GM12878 (cell line): ENCODE results near the gene LTBP2. TPM values are rescaled to one million over a fixed set of nuclear protein-coding genes. Genes with fewer than 3 reads are reported as not detected.

ENCODE experiments used
- ATAC-seq: fragments of 200-7000 bp; cut with Tn5 transposase; 3 replicates; pipeline ENCODE4 v1.9.1; 2020; ENCODE audit warnings: mild to moderate bottlenecking, moderate library complexity
- BruUV-seq: library from RNA; stranded (reverse); fragments of 400-500 nt; replicated peaks from 2 replicates; lab custom pipeline; 2021; lab: Mats Ljungman, UMichigan
- CTCF ChIA-PET: fragments of 300-600 bp; sonication (Branson Sonifier 250); formaldehyde crosslinking; extraction: SDS; loops from one replicate; lab custom pipeline; 2021; ENCODE audit warnings: inconsistent platforms; lab: Yijun Ruan, JAX
- POLR2A ChIA-PET: fragments of 350-600 bp; formaldehyde crosslinking; extraction: SDS; loops from one replicate; lab custom pipeline; 2021; ENCODE audit warnings: inconsistent platforms; lab: Charles Lee
- RAD21 ChIA-PET: fragments of 300-600 bp; sonication (Branson Sonifier 250); formaldehyde crosslinking; loops from one replicate; lab custom pipeline; 2023; ENCODE audit warnings: antibody characterized with exemption; ENCODE audit not compliant: unreplicated experiment; lab: Charles Lee
- SMC1A ChIA-PET: fragments of 300-600 bp; sonication (Branson Sonifier 250); formaldehyde crosslinking; loops from one replicate; lab custom pipeline; 2023; ENCODE audit not compliant: unreplicated experiment, uncharacterized antibody; lab: Charles Lee
- DNase-seq: peaks from one replicate; pipeline ENCODE4 v3.0.0-alpha.2; 2011; ENCODE audit warnings: low read depth, low spot score
- FAIRE-seq: peaks from 3 replicates; lab custom pipeline; 2011; peaks lifted over from hg19 to GRCh38; lab: Jason Lieb, UNC
- H2AFZ ChIP-seq: 2 replicates; pipeline ENCODE4 v1.6.0; 2011; ENCODE audit warnings: low read depth, low read length, control low read depth; ENCODE audit not compliant: control insufficient read depth
- H3K27ac ChIP-seq: 2 replicates; pipeline ENCODE4 v1.5.1; 2011; ENCODE audit warnings: control low read depth; ENCODE audit not compliant: control insufficient read depth, insufficient read depth
- H3K27me3 ChIP-seq, 2 experiments: replicated peaks in 1 of 2; 2 replicates each; pipeline versions ENCODE4 v1.6.0 to v1.6.1; 2011; ENCODE audit warnings: low read length in 1 of 2; ENCODE audit not compliant: control insufficient read depth in 2 of 2, insufficient read depth in 2 of 2
- H3K36me3 ChIP-seq, 2 experiments: 2 replicates each; pipeline ENCODE4 v1.5.1; 2011; ENCODE audit warnings: low read length in 1 of 2; ENCODE audit not compliant: control insufficient read depth in 2 of 2, insufficient read depth in 2 of 2
- H3K4me1 ChIP-seq: 2 replicates; pipeline ENCODE4 v1.6.1; 2011; ENCODE audit warnings: mild to moderate bottlenecking, low read length, moderate library complexity, mixed read lengths; ENCODE audit not compliant: control insufficient read depth, insufficient read depth
- H3K4me2 ChIP-seq: 2 replicates; pipeline ENCODE4 v1.6.0; 2011; ENCODE audit warnings: control low read depth; ENCODE audit not compliant: control insufficient read depth, insufficient read depth
- H3K4me3 ChIP-seq: fragments of 200-600 bp; sonication (generic); 2 replicates; pipeline ENCODE4 v1.5.1; 2016
- H3K79me2 ChIP-seq: 2 replicates; pipeline ENCODE4 v1.6.0; 2011; ENCODE audit warnings: low read length; ENCODE audit not compliant: control insufficient read depth, insufficient read depth
- H3K9ac ChIP-seq: 2 replicates; pipeline ENCODE4 v1.8.0; 2011; ENCODE audit warnings: low read length, control low read depth, mixed read lengths; ENCODE audit not compliant: control insufficient read depth, insufficient read depth
- H3K9me3 ChIP-seq: replicated peaks from 3 replicates; pipeline ENCODE4 v1.5.1; 2011; ENCODE audit warnings: mild to moderate bottlenecking, low read length; ENCODE audit not compliant: control insufficient read depth, insufficient read depth
- H4K20me1 ChIP-seq: 2 replicates; pipeline ENCODE4 v1.6.0; 2011; ENCODE audit not compliant: control insufficient read depth, insufficient read depth
- CBFB ChIP-seq: IDR thresholded peaks from 2 replicates; pipeline ENCODE4 v1.6.1; 2016; ENCODE audit warnings: antibody characterized with exemption, low read depth
- CBX5 ChIP-seq: sonication (generic); IDR thresholded peaks from 2 replicates; pipeline ENCODE4 v1.6.1; 2016; ENCODE audit warnings: low read depth, moderate library complexity, mild to moderate bottlenecking, inconsistent platforms
- ETV6 ChIP-seq, 2 experiments: fragments of 450-650 bp in 1 of 2; IDR thresholded peaks in 1 of 2; conservative IDR thresholded peaks in 1 of 2; 2 replicates each; pipeline ENCODE4 v1.6.1; 2014; ENCODE audit warnings: antibody characterized with exemption in 1 of 2, borderline replicate concordance in 1 of 2, low read depth in 1 of 2, mild to moderate bottlenecking in 1 of 2, moderate library complexity in 1 of 2
- KDM1A ChIP-seq: fragments of 200-600 bp; sonication (generic); IDR thresholded peaks from 2 replicates; pipeline ENCODE4 v1.6.1; 2016; ENCODE audit warnings: borderline replicate concordance
- MTA3 ChIP-seq: IDR thresholded peaks from 2 replicates; pipeline ENCODE4 v1.6.1; 2012; ENCODE audit warnings: low read length, inconsistent platforms, borderline replicate concordance
- NR2C2 ChIP-seq: IDR thresholded peaks from 2 replicates; pipeline ENCODE4 v1.6.1; 2011; ENCODE audit warnings: borderline replicate concordance, low read depth; ENCODE audit not compliant: control insufficient read depth, insufficient read length
- POLR2AphosphoS5 ChIP-seq: IDR thresholded peaks from 2 replicates; pipeline ENCODE4 v1.6.1; 2011; ENCODE audit warnings: mild to moderate bottlenecking, low read length, inconsistent platforms
- RFX5 ChIP-seq: IDR thresholded peaks from 2 replicates; pipeline ENCODE4 v1.6.1; 2011; ENCODE audit warnings: low read depth, low read length, improper control_type of control experiment
- SREBF2 ChIP-seq: IDR thresholded peaks from 2 replicates; pipeline ENCODE4 v1.6.1; 2012; ENCODE audit warnings: mild to moderate bottlenecking, low read length
- SUPT20H ChIP-seq: IDR thresholded peaks from 2 replicates; pipeline ENCODE4 v1.6.1; 2011; ENCODE audit warnings: low read depth, mild to moderate bottlenecking, low read length, moderate library complexity, borderline replicate concordance; ENCODE audit not compliant: control insufficient read depth
- TARDBP ChIP-seq: IDR thresholded peaks from 2 replicates; pipeline ENCODE4 v1.6.1; 2016; ENCODE audit warnings: borderline replicate concordance
- WGBS: methylation state at CpG from one replicate; pipeline ENCODE4 v1.1.6; 2016; ENCODE audit warnings: low lambda C conversion rate; ENCODE audit not compliant: insufficient replicate concordance, insufficient coverage; ENCODE audit errors: missing lambda C conversion rate; 5-methylcytosine and 5-hydroxymethylcytosine counted together
- in situ Hi-C: fragments of 300-500 bp; cut with MboI; formaldehyde crosslinking; loops from 9 replicates; pipeline ENCODE4 v1.14.3; 2018; ENCODE audit warnings: mixed read lengths
- intact Hi-C: fragments of 100-400 bp; cut with micrococcal nuclease; formaldehyde crosslinking; loops from one replicate; pipeline ENCODE4 v1.14.2; 2022; ENCODE audit not compliant: unreplicated experiment
- polyA plus RNA-seq, 11 experiments: library from polyadenylated mRNA; depleted of rRNA in 4 of 11; unstranded in 6 of 11; stranded (reverse) in 5 of 11; fragments of >200 nt; fragmentation: Nextera tagmentation in 4 of 11; fragmentation: Illumina TruSeq in 1 of 11; extraction: Ambion mirVana in 4 of 11; extraction: Trizol in 1 of 11; gene quantifications; 1 replicate in 1 of 11; 2 replicates in 10 of 11; pipeline versions ENCODE4 v1.2.1 to v1.2.3, GENCODE V29; 2011 to 2016; ENCODE audit warnings: inconsistent platforms in 2 of 11, missing spikeins in 2 of 11, low read depth in 1 of 11
- total RNA-seq, 4 experiments: library from RNA; depleted of rRNA in 3 of 4; stranded (reverse); fragments of >200 nt in 3 of 4; fragmentation: Illumina TruSeq in 1 of 4; extraction: Trizol in 1 of 4; gene quantifications; 2 replicates each; pipeline versions ENCODE4 v1.2.1 to v1.2.3, GENCODE V29; 2013 to 2021
- TF ChIP-seq, protein P1 (sequence below): fragments of 450-650 bp; IDR thresholded peaks from 2 replicates; pipeline ENCODE4 v1.6.1; 2017; ENCODE audit warnings: mild to moderate bottlenecking, low read depth, inconsistent platforms; ENCODE audit not compliant: poor library complexity, severe bottlenecking
- TF ChIP-seq, protein P2 (sequence below): IDR thresholded peaks from 2 replicates; pipeline ENCODE4 v1.6.1; 2011; ENCODE audit warnings: mild to moderate bottlenecking, low read depth, low read length, moderate library complexity; ENCODE audit not compliant: insufficient replicate concordance
- TF ChIP-seq, protein P3 (sequence below): fragments of 450-650 bp; IDR thresholded peaks from 2 replicates; pipeline ENCODE4 v1.6.1; 2017; ENCODE audit warnings: mild to moderate bottlenecking
- TF ChIP-seq, protein P4 (sequence below): IDR thresholded peaks from 2 replicates; pipeline ENCODE4 v1.6.1; 2011; ENCODE audit warnings: borderline replicate concordance, low read depth, mild to moderate bottlenecking, moderate library complexity, mixed read lengths, low read length; ENCODE audit not compliant: insufficient read depth; ENCODE audit errors: extremely low read length

Gene LTBP2
- total and polyA plus RNA-seq, 10 of the 15 experiments (the other 5 are each of a cell fraction or from before 2014, with no cell fraction given), result 0.03 to 0.23 (median 0.06) TPM; not detected in 1

DNA sequence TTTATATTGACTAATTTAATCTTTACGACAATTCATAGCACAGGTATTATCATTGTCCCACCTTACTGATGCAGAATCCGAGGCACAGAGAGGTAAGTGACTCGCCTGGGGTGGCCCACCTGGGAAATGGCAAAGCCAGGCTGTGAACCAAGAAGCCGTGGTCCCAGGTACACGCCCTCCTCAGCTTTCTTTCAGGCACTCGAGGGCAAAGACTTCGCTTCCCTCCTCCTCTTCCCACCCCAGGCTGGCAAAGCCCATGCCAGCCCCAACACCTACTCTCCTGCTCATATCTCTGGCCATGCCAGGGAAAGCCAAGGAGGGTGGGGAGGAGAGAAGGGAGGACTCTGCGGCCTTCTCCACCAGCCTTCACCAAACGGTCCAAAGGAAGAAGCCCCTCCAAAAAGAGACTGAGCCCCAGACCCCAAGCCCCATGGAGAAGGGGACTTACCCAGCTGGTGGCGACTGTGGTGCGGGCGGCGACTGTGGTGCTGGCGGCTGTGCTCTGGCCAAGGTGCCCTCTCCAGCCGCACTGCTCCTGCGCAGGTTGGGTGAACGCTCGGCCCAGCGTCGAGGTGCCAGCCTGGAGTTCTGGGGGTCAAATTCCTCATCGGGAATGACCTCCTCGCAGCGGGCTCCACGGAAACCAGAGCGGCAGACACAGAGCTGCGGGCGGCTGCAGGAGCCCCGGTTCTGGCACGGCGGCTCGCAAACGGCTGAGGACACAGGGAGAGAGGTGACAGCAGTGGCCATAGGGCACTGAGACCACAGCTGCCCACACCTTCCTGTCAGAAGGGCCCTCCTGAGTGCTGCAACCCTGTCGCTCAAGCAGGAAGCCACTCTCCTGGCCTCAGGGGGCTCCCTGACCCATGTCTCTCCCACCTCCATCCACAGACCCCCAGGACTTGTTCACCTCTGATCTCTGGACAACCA, 26.4 kb downstream of the LTBP2 start:
- H3K79me2 ChIP-seq, result no peaks in the 10 kb centered on the region

More for the DNA sequence above, 26.4 kb downstream of the LTBP2 start:
- ChIA-PET RAD21 (no interaction called here), CTCF (no interaction called here), SMC1A (interaction anchor here (1.2 kb wide), 1 partner anchor 8 kb away, joined by 3 read pairs; no protein-coding TSS in a partner anchor), POLR2A (interaction anchor here (0.5 kb wide), 1 partner anchor 286 kb away, joined by 4 read pairs; no protein-coding TSS in a partner anchor)
- Histone ChIP-seq H4K20me1 (no peaks in the 10 kb centered on the region), H3K4me2 (no peak overlapping the region), H3K36me3 (no peaks in the 10 kb centered on the region), H2AFZ (no peak overlapping the region), H3K27me3 (no peaks in the 10 kb centered on the region), H3K4me1 (no peaks in the 10 kb centered on the region), H3K27ac (no peak overlapping the region), H3K9ac (no peak overlapping the region), H3K4me3 (no peak overlapping the region), H3K9me3 (no peaks in the 10 kb centered on the region)
- in situ Hi-C loops (no loop called here), intact Hi-C loops (no loop called here)
- FAIRE-seq (no peak), DNase-seq (no peak), ATAC-seq (no peak)
- WGBS, result 63% methylated on average over 33 of the region's 33 CpGs
- TF ChIP-seq KDM1A (no peak), NR2C2 (no peak), TARDBP (no peak), SUPT20H (no peak), POLR2AphosphoS5 (no peak), SREBF2 (no peak), RFX5 (no peak), ETV6 (conservative IDR thresholded peaks at IDR 0.05 in 1 of 2, IDR thresholded peaks at IDR 0.05 in 1 of 2; ENCODE audit: borderline replicate concordance in 1 of 2, low read depth in 1 of 2) (no peak), CBX5 (no peak), CBFB (no peak), MTA3 (no peak)
- TF ChIP-seq, protein P1, sequence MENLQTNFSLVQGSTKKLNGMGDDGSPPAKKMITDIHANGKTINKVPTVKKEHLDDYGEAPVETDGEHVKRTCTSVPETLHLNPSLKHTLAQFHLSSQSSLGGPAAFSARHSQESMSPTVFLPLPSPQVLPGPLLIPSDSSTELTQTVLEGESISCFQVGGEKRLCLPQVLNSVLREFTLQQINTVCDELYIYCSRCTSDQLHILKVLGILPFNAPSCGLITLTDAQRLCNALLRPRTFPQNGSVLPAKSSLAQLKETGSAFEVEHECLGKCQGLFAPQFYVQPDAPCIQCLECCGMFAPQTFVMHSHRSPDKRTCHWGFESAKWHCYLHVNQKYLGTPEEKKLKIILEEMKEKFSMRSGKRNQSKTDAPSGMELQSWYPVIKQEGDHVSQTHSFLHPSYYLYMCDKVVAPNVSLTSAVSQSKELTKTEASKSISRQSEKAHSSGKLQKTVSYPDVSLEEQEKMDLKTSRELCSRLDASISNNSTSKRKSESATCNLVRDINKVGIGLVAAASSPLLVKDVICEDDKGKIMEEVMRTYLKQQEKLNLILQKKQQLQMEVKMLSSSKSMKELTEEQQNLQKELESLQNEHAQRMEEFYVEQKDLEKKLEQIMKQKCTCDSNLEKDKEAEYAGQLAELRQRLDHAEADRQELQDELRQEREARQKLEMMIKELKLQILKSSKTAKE, result no peak
- TF ChIP-seq, protein P2, sequence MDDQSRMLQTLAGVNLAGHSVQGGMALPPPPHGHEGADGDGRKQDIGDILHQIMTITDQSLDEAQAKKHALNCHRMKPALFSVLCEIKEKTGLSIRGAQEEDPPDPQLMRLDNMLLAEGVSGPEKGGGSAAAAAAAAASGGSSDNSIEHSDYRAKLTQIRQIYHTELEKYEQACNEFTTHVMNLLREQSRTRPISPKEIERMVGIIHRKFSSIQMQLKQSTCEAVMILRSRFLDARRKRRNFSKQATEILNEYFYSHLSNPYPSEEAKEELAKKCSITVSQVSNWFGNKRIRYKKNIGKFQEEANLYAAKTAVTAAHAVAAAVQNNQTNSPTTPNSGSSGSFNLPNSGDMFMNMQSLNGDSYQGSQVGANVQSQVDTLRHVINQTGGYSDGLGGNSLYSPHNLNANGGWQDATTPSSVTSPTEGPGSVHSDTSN, result no peak
- TF ChIP-seq, protein P3, sequence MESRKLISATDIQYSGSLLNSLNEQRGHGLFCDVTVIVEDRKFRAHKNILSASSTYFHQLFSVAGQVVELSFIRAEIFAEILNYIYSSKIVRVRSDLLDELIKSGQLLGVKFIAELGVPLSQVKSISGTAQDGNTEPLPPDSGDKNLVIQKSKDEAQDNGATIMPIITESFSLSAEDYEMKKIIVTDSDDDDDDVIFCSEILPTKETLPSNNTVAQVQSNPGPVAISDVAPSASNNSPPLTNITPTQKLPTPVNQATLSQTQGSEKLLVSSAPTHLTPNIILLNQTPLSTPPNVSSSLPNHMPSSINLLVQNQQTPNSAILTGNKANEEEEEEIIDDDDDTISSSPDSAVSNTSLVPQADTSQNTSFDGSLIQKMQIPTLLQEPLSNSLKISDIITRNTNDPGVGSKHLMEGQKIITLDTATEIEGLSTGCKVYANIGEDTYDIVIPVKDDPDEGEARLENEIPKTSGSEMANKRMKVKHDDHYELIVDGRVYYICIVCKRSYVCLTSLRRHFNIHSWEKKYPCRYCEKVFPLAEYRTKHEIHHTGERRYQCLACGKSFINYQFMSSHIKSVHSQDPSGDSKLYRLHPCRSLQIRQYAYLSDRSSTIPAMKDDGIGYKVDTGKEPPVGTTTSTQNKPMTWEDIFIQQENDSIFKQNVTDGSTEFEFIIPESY, result no peak
- TF ChIP-seq, protein P4, sequence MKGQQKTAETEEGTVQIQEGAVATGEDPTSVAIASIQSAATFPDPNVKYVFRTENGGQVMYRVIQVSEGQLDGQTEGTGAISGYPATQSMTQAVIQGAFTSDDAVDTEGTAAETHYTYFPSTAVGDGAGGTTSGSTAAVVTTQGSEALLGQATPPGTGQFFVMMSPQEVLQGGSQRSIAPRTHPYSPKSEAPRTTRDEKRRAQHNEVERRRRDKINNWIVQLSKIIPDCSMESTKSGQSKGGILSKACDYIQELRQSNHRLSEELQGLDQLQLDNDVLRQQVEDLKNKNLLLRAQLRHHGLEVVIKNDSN, result no peak
- BruUV-seq, result no TSS peak
